ENCODE results near the gene SLC25A26. TPM values are rescaled to one million over a fixed set of nuclear protein-coding genes. Genes with fewer than 3 reads are reported as not detected.

Gene SLC25A26
- total RNA-seq, 1 experiment from 2014 or later, result 23.8 TPM

GRCh38 chr3:66322436-66322835, 101.6 kb downstream of the SLC25A26 start:
- TF ChIP-seq ZNF274 (IDR thresholded peaks at IDR 0.05; ENCODE audit: low read depth, low read length), result no peak
- no peak for TF ChIP-seq FOSL1 (IDR thresholded peaks at IDR 0.05; ENCODE audit: low read depth)
- TF ChIP-seq SRF (IDR thresholded peaks at IDR 0.05; ENCODE audit: low read depth), result no peak
- TF ChIP-seq EGR1 (IDR thresholded peaks at IDR 0.05; ENCODE audit: low read depth), result no peak
- TF ChIP-seq, protein P1, sequence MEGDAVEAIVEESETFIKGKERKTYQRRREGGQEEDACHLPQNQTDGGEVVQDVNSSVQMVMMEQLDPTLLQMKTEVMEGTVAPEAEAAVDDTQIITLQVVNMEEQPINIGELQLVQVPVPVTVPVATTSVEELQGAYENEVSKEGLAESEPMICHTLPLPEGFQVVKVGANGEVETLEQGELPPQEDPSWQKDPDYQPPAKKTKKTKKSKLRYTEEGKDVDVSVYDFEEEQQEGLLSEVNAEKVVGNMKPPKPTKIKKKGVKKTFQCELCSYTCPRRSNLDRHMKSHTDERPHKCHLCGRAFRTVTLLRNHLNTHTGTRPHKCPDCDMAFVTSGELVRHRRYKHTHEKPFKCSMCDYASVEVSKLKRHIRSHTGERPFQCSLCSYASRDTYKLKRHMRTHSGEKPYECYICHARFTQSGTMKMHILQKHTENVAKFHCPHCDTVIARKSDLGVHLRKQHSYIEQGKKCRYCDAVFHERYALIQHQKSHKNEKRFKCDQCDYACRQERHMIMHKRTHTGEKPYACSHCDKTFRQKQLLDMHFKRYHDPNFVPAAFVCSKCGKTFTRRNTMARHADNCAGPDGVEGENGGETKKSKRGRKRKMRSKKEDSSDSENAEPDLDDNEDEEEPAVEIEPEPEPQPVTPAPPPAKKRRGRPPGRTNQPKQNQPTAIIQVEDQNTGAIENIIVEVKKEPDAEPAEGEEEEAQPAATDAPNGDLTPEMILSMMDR (IDR thresholded peaks at IDR 0.05 in 2 of 3, conservative IDR thresholded peaks at IDR 0.05 in 1 of 3; ENCODE audit: borderline replicate concordance in 1 of 3, insufficient read depth in 1 of 3, low read depth in 2 of 3, low read length in 2 of 3), result no peak
- no peak for TF ChIP-seq REST (IDR thresholded peaks at IDR 0.05; ENCODE audit: low read depth)
- no peak for TF ChIP-seq ZBTB33 (IDR thresholded peaks at IDR 0.05; ENCODE audit: extremely low read depth, insufficient replicate concordance, low read length)
- no peak for TF ChIP-seq POLR2A (IDR thresholded peaks at IDR 0.05; ENCODE audit: borderline replicate concordance, extremely low read depth, insufficient read depth, insufficient read length)
- no peak for TF ChIP-seq SIN3A (IDR thresholded peaks at IDR 0.05; ENCODE audit: low read depth)
- TF ChIP-seq POLR2AphosphoS5 (IDR thresholded peaks at IDR 0.05; ENCODE audit: low read depth, low read length), result no peak
- TF ChIP-seq SP1 (IDR thresholded peaks at IDR 0.05; ENCODE audit: low read depth), result no peak
- Histone ChIP-seq H3K9ac (ENCODE audit: low read length) (no peak overlapping the region), H3K79me2 (ENCODE audit: insufficient read depth, low read length) (no peaks in the 10 kb centered on the region), H3K27me3 (ENCODE audit: insufficient read depth, low read length) (no peaks in the 10 kb centered on the region), H2AFZ (ENCODE audit: low read depth, low read length, poor library complexity, severe bottlenecking) (no peak overlapping the region), H3K9me3 (ENCODE audit: control insufficient read depth in 1 of 2, insufficient read depth in 1 of 2, low read depth in 1 of 2, low read length in 2 of 2) (no peaks in the 10 kb centered on the region), H3K9me2 (ENCODE audit: insufficient read depth) (no peaks in the 10 kb centered on the region), H3K36me3 (ENCODE audit: control insufficient read depth in 1 of 2, insufficient read depth in 2 of 2, low read length in 2 of 2) (no peaks in the 10 kb centered on the region), H3K4me1 (ENCODE audit: control insufficient read depth in 1 of 2, insufficient read depth in 2 of 2, low read length in 2 of 2) (peaks cover 3 to 7% of the 10 kb centered on the region in 2 experiments; a peak in 2 of 4 replicates), H3K4me2 (ENCODE audit: low read length) (no peak overlapping the region), H3K4me3 (replicated peaks in 1 of 2; ENCODE audit: low read depth in 1 of 2, low read length in 2 of 2) (no peak overlapping the region), H3K27ac (ENCODE audit: low read depth, low read length) (no peak overlapping the region), H4K20me1 (ENCODE audit: insufficient read depth) (no peaks in the 10 kb centered on the region)
- DNase-seq (ENCODE audit: low read depth, low spot score) (no peak), ATAC-seq (no peak)
- BruUV-seq (replicated peaks), result no TSS peak
- RAD21 ChIA-PET (ENCODE audit: low non-redundant PET in 1 of 2, low total read pairs in 2 of 2, uncharacterized antibody in 2 of 2, unreplicated experiment in 2 of 2), result no interaction called here
- POLR2A ChIA-PET, result no interaction called here
- CTCF ChIA-PET, result no interaction called here
- intact Hi-C loops (cut with micrococcal nuclease), result no loop called here

All from HCT116 (cell line).